ENCODE results near the gene RGPD3. TPM values are rescaled to one million over a fixed set of nuclear protein-coding genes. Genes with fewer than 3 reads are reported as not detected.
A peak's percentile ranks its signal among the peaks of the same experiment; 100 is the strongest.
"Not testable (repeated sequence)": the region's sequence is repeated elsewhere in the genome, so short reads cannot be mapped to it uniquely, and the experiment has no call there.

The RGPD3 gene
- 0.16 and 0.22 TPM in 2 replicates for total RNA-seq

DNA sequence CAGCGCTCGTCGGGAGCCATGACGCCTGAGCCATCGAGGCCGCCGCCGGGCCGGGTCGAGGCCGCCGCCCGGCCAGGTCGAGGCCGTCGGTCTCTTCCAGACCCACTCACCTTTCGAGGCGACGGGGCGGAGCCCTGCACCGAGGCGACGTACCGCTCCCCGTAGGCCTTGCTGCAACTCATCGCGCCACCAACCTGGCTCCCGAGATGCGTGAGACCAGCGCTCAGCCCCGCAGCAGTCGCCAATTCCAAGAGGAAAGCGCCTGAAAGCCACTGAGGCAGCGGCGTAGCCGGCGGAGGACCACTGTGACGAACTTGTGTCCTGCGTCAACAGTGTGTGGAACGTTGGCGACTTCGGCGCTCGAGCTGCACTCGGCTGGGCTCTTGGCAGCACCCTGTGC lies at the start of gene RGPD3:
Gene RGPD3 (minus strand): TSS at position 307 of the 400 bp plus-strand sequence. CDS start 125 bp downstream, at position 182.
- H3K4me3 Mint-ChIP-seq; H3K27me3 Mint-ChIP-seq (ENCODE audit: insufficient read depth); H3K4me1 Mint-ChIP-seq (ENCODE audit: low read depth); H3K36me3 Mint-ChIP-seq (ENCODE audit: low read depth); DNase-seq (ENCODE audit: low spot score); H3K9me3 Mint-ChIP-seq; intact Hi-C loops (cut with micrococcal nuclease); H3K27ac Mint-ChIP-seq: not testable (repeated sequence)

- Mint-ChIP-seq H3K4me3 (no peak overlapping the region), H3K4me1 (ENCODE audit: low read depth) (no peaks in the 10 kb centered on the region), H3K9me3 (no peaks in the 10 kb centered on the region), H3K27ac (no peak overlapping the region), H3K36me3 (ENCODE audit: low read depth) (no peaks in the 10 kb centered on the region), H3K27me3 (ENCODE audit: insufficient read depth) (no peaks in the 10 kb centered on the region)
- DNase-seq (ENCODE audit: low spot score): no peak
- intact Hi-C loops (cut with micrococcal nuclease): no loop called here
Measured at GRCh38 chr2:106517329-106517728, 49.1 kb upstream of the RGPD3 start.

- Mint-ChIP-seq H3K9me3 (no peaks in the 10 kb centered on the region), H3K27me3 (ENCODE audit: insufficient read depth) (no peaks in the 10 kb centered on the region), H3K4me1 (ENCODE audit: low read depth) (peaks cover 3% of the 10 kb centered on the region), H3K4me3 (no peak overlapping the region), H3K27ac (no peak overlapping the region), H3K36me3 (ENCODE audit: low read depth) (no peaks in the 10 kb centered on the region)
- intact Hi-C loops (cut with micrococcal nuclease): no loop called here
- DNase-seq (ENCODE audit: low spot score): no peak
Measured at GRCh38 chr2:106516864-106517263, 48.7 kb upstream of the RGPD3 start.

GRCh38 chr2:106516436-106516835 lies 48.2 kb upstream of the RGPD3 start:
- intact Hi-C loops (cut with micrococcal nuclease): no loop called here

GRCh38 chr2:106514827-106515226 lies 46.6 kb upstream of the RGPD3 start:
- H3K4me3 Mint-ChIP-seq; H3K36me3 Mint-ChIP-seq (ENCODE audit: low read depth); H3K27ac Mint-ChIP-seq; H3K27me3 Mint-ChIP-seq (ENCODE audit: insufficient read depth); H3K4me1 Mint-ChIP-seq (ENCODE audit: low read depth); intact Hi-C loops (cut with micrococcal nuclease); DNase-seq (ENCODE audit: low spot score); H3K9me3 Mint-ChIP-seq: not testable (repeated sequence)

More at GRCh38 chr2:106516436-106516835, 48.2 kb upstream of the RGPD3 start:
- Mint-ChIP-seq H3K36me3 (ENCODE audit: low read depth) (no peaks in the 10 kb centered on the region), H3K4me3 (no peak overlapping the region), H3K9me3 (no peaks in the 10 kb centered on the region), H3K27me3 (ENCODE audit: insufficient read depth) (no peaks in the 10 kb centered on the region), H3K27ac (no peak overlapping the region), H3K4me1 (ENCODE audit: low read depth) (peaks cover 7% of the 10 kb centered on the region)
- DNase-seq (ENCODE audit: low spot score): no peak

- H3K4me1 Mint-ChIP-seq (ENCODE audit: low read depth); H3K27ac Mint-ChIP-seq; intact Hi-C loops (cut with micrococcal nuclease); DNase-seq (ENCODE audit: low spot score); H3K27me3 Mint-ChIP-seq (ENCODE audit: insufficient read depth); H3K4me3 Mint-ChIP-seq; H3K9me3 Mint-ChIP-seq; H3K36me3 Mint-ChIP-seq (ENCODE audit: low read depth): not testable (repeated sequence)
Measured at GRCh38 chr2:106513391-106513790, 45.2 kb upstream of the RGPD3 start.

DNA sequence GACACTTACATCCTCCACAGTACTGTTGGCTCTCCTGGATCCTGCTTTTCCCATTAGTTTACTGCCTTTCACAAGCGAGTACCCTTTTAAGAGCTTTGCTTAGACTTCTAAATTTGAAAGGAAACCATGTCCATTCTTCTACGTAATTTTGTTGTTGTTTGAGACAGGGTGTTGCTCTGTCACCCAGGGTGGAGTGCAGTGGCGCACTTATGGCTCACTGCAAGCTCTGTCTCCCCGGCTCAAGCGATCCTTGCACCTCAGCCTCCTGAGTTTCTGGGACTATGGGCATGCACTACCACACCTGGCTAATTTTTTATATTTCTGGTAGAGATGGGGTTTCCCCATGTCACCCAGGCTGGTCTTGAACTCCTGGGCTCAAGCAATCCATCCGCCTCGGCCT lies 43.7 kb upstream of the RGPD3 start:
- intact Hi-C loops (cut with micrococcal nuclease); H3K9me3 Mint-ChIP-seq; H3K36me3 Mint-ChIP-seq (ENCODE audit: low read depth); H3K27me3 Mint-ChIP-seq (ENCODE audit: insufficient read depth); DNase-seq (ENCODE audit: low spot score); H3K4me1 Mint-ChIP-seq (ENCODE audit: low read depth): not testable (repeated sequence)
- H3K4me3 Mint-ChIP-seq: peak overlapping the region; percentile 42
- H3K27ac Mint-ChIP-seq: peak overlapping the region; percentile 26

DNA sequence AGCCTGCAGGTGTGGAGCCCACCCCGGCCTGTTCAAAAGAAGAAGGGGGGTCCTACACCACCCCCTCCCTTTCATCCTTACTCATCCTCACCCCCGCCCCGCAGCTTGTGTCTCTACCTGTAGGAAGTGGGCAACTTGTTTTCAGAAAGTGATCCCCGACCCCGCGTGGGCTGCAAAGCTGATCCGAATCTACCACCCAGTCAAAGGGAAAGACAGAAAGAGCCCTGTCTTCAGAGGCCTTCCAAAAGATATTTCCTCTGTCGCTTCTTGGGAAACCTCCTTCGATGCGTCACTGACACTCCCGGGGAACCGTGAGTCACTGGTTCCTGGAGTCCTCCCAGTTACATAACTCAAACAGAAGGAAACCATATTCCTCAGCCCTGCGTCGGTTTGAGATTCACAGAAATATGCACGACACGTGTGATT lies 43.3 kb upstream of the RGPD3 start:
- H3K4me3 Mint-ChIP-seq: peak overlapping the region; percentile 42
- H3K4me1 Mint-ChIP-seq (ENCODE audit: low read depth); H3K27me3 Mint-ChIP-seq (ENCODE audit: insufficient read depth); H3K27ac Mint-ChIP-seq; H3K36me3 Mint-ChIP-seq (ENCODE audit: low read depth); H3K9me3 Mint-ChIP-seq; DNase-seq (ENCODE audit: low spot score); intact Hi-C loops (cut with micrococcal nuclease): not testable (repeated sequence)

DNA sequence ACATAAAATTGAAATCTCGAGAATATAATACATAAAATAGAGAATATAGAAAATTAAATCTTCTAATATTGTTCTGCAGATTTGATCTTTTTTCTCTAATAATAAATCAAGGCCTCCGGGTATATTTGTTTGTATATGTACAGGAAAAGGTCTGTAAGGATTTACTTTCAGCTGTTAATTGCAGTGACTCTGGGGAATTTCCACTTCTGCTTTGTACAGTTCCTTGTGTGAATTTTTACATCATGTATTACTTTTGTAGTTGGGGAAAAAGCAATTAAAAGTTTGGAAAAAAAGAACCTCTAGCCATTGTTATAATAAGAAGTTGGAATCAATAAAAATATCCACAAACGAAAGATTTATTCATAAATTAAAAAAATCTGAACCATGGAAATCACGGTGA lies 42.6 kb upstream of the RGPD3 start:
- not testable (repeated sequence) for H3K4me1 Mint-ChIP-seq (ENCODE audit: low read depth); H3K27ac Mint-ChIP-seq

GRCh38 chr2:106509374-106509770 lies 41.2 kb upstream of the RGPD3 start:
- H3K4me3 Mint-ChIP-seq; DNase-seq (ENCODE audit: low spot score); H3K4me1 Mint-ChIP-seq (ENCODE audit: low read depth); H3K9me3 Mint-ChIP-seq; H3K27me3 Mint-ChIP-seq (ENCODE audit: insufficient read depth); H3K27ac Mint-ChIP-seq; intact Hi-C loops (cut with micrococcal nuclease); H3K36me3 Mint-ChIP-seq (ENCODE audit: low read depth): not testable (repeated sequence)

More for the DNA sequence above, 42.6 kb upstream of the RGPD3 start:
- H3K9me3 Mint-ChIP-seq; intact Hi-C loops (cut with micrococcal nuclease); H3K4me3 Mint-ChIP-seq; H3K27me3 Mint-ChIP-seq (ENCODE audit: insufficient read depth); DNase-seq (ENCODE audit: low spot score); H3K36me3 Mint-ChIP-seq (ENCODE audit: low read depth): not testable (repeated sequence)

GRCh38 chr2:106508660-106509373 lies 40.6 kb upstream of the RGPD3 start:
- H3K27me3 Mint-ChIP-seq (ENCODE audit: insufficient read depth); DNase-seq (ENCODE audit: low spot score); H3K27ac Mint-ChIP-seq; H3K9me3 Mint-ChIP-seq; H3K4me3 Mint-ChIP-seq; H3K4me1 Mint-ChIP-seq (ENCODE audit: low read depth); intact Hi-C loops (cut with micrococcal nuclease); H3K36me3 Mint-ChIP-seq (ENCODE audit: low read depth): not testable (repeated sequence)

- DNase-seq (ENCODE audit: low spot score); H3K27ac Mint-ChIP-seq; H3K36me3 Mint-ChIP-seq (ENCODE audit: low read depth); H3K4me1 Mint-ChIP-seq (ENCODE audit: low read depth); H3K9me3 Mint-ChIP-seq; intact Hi-C loops (cut with micrococcal nuclease); H3K4me3 Mint-ChIP-seq; H3K27me3 Mint-ChIP-seq (ENCODE audit: insufficient read depth): not testable (repeated sequence)
Measured at GRCh38 chr2:106506002-106506687, 37.9 kb upstream of the RGPD3 start.

DNA sequence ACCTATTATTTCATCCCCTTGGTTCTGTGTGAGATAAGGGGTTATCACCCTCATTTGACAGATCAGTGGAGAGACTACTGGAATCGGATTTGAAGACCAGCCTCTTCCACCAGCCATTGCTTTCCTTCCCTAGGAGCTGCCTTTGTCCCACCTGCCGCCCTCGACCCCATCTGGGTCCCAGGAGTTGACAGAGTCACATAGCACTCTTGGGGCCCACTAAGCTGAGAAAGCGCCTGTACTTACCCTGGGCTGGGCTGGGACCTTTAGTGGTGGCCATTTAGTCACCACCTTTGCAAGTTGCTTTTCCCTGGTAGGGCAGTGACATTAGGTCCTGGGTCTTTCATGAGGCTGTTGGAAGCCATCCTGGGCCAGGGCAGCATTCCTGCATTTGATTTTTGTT lies 36.6 kb upstream of the RGPD3 start:
- H3K27ac Mint-ChIP-seq; H3K4me1 Mint-ChIP-seq (ENCODE audit: low read depth); H3K36me3 Mint-ChIP-seq (ENCODE audit: low read depth); intact Hi-C loops (cut with micrococcal nuclease); H3K4me3 Mint-ChIP-seq; H3K27me3 Mint-ChIP-seq (ENCODE audit: insufficient read depth); DNase-seq (ENCODE audit: low spot score); H3K9me3 Mint-ChIP-seq: not testable (repeated sequence)
